Measurements from ENCODE around the gene ACOXL. TPM values are rescaled to one million over a fixed set of nuclear protein-coding genes. Genes with fewer than 3 reads are reported as not detected.
A peak's percentile ranks its signal among the peaks of the same experiment; 100 is the strongest.

The ACOXL gene
- total RNA-seq, 8 experiments from 2014 or later = 0.15 to 0.59 (median 0.20) TPM

GRCh38 chr2:110875384-110875725 is 143.0 kb downstream of the ACOXL start:
- peak in 1 of 8 experiments; percentile 9 for ATAC-seq (replicated peaks in 6 of 8)
- Histone ChIP-seq H3K27ac (no peak overlapping the region), H3K4me3 (no peak overlapping the region), H3K4me1 (replicated peaks in 1 of 2) (peaks cover 23% of the 10 kb centered on the region in 2 donors)
- in situ Hi-C loops (cut with MboI; ENCODE audit: low pct_unique_long_range_greater_than_20kb in 2 of 9, low sequenced_read_pairs in 9 of 9, unreplicated experiment in 9 of 9) = no loop called here
- 80 to 100% (median 99%) methylated on average over 1 to 5 of the region's 6 CpGs; no CpG with 5 or more reads in 6 of the 10 experiments for WGBS, 10 experiments

- in situ Hi-C loops (cut with MboI; ENCODE audit: low pct_unique_long_range_greater_than_20kb in 2 of 9, low sequenced_read_pairs in 9 of 9, unreplicated experiment in 9 of 9) = no loop called here
Measured at GRCh38 chr2:110876167-110876999, 144.0 kb downstream of the ACOXL start.

GRCh38 chr2:110877031-110877827 is 144.9 kb downstream of the ACOXL start:
- peaks cover 23% of the 10 kb centered on the region in 2 donors for H3K4me1 ChIP-seq (replicated peaks in 1 of 2)
- WGBS, 10 experiments = 16 to 89% (median 67%) methylated on average over 2 to 13 of the region's 18 CpGs; no CpG with 5 or more reads in 3 of the 10 experiments
- H3K4me3 ChIP-seq = no peak overlapping the region
- no peak for ATAC-seq (replicated peaks in 6 of 8)
- H3K27ac ChIP-seq = no peak overlapping the region
- in situ Hi-C loops (cut with MboI; ENCODE audit: low pct_unique_long_range_greater_than_20kb in 2 of 9, low sequenced_read_pairs in 9 of 9, unreplicated experiment in 9 of 9) = no loop called here

More at GRCh38 chr2:110876167-110876999, 144.0 kb downstream of the ACOXL start:
- no peak overlapping the region for H3K4me3 ChIP-seq
- WGBS, 10 experiments = 44 to 100% (median 85%) methylated on average over 1 to 8 of the region's 18 CpGs; no CpG with 5 or more reads in 3 of the 10 experiments
- peak in 1 of 8 experiments; percentile 17 for ATAC-seq (replicated peaks in 6 of 8)
- peaks cover 23% of the 10 kb centered on the region in 2 donors for H3K4me1 ChIP-seq (replicated peaks in 1 of 2)
- no peak overlapping the region for H3K27ac ChIP-seq

GRCh38 chr2:110878150-110878549 is 145.8 kb downstream of the ACOXL start:
- no peak overlapping the region for H3K27ac ChIP-seq
- 9 to 100% (median 89%) methylated on average over 2 to 3 of the region's 3 CpGs for WGBS, 10 experiments
- no peak for ATAC-seq (replicated peaks in 6 of 8)
- H3K4me1 ChIP-seq (replicated peaks in 1 of 2) = peaks cover 23% of the 10 kb centered on the region in 2 donors
- in situ Hi-C loops (cut with MboI; ENCODE audit: low pct_unique_long_range_greater_than_20kb in 2 of 9, low sequenced_read_pairs in 9 of 9, unreplicated experiment in 9 of 9) = no loop called here
- H3K4me3 ChIP-seq = no peak overlapping the region

GRCh38 chr2:110881908-110882307 is 149.5 kb downstream of the ACOXL start:
- H3K4me3 ChIP-seq = no peak overlapping the region
- WGBS, 10 experiments = 60 to 100% (median 95%) methylated on average over 1 to 6 of the region's 6 CpGs
- H3K4me1 ChIP-seq (replicated peaks in 1 of 2) = no peaks in the 10 kb centered on the region
- ATAC-seq (replicated peaks in 6 of 8) = no peak
- in situ Hi-C loops (cut with MboI; ENCODE audit: low pct_unique_long_range_greater_than_20kb in 2 of 9, low sequenced_read_pairs in 9 of 9, unreplicated experiment in 9 of 9) = no loop called here
- H3K27ac ChIP-seq = no peak overlapping the region

- no peak for ATAC-seq (replicated peaks in 6 of 8)
- no peaks in the 10 kb centered on the region for H3K4me1 ChIP-seq (replicated peaks in 1 of 2)
- in situ Hi-C loops (cut with MboI; ENCODE audit: low pct_unique_long_range_greater_than_20kb in 2 of 9, low sequenced_read_pairs in 9 of 9, unreplicated experiment in 9 of 9) = no loop called here
- no peak overlapping the region for H3K4me3 ChIP-seq
- no peak overlapping the region for H3K27ac ChIP-seq
- 14 to 100% (median 69%) methylated on average over 1 of the region's 1 CpG; no CpG with 5 or more reads in 4 of the 10 experiments for WGBS, 10 experiments
Measured at GRCh38 chr2:110883406-110883805, 151.0 kb downstream of the ACOXL start.

GRCh38 chr2:110885256-110885655 is 152.9 kb downstream of the ACOXL start:
- 8 to 96% (median 80%) methylated on average over 3 to 4 of the region's 4 CpGs for WGBS, 10 experiments
- ATAC-seq (replicated peaks in 6 of 8) = no peak
- in situ Hi-C loops (cut with MboI; ENCODE audit: low pct_unique_long_range_greater_than_20kb in 2 of 9, low sequenced_read_pairs in 9 of 9, unreplicated experiment in 9 of 9) = no loop called here

GRCh38 chr2:110886826-110887573 is 154.6 kb downstream of the ACOXL start:
- 40 to 98% (median 85%) methylated on average over 1 to 8 of the region's 11 CpGs for WGBS, 10 experiments
- ATAC-seq (replicated peaks in 6 of 8) = no peak
- in situ Hi-C loops (cut with MboI; ENCODE audit: low pct_unique_long_range_greater_than_20kb in 2 of 9, low sequenced_read_pairs in 9 of 9, unreplicated experiment in 9 of 9) = no loop called here
- Histone ChIP-seq H3K27ac (no peak overlapping the region), H3K4me1 (replicated peaks in 1 of 2) (no peaks in the 10 kb centered on the region), H3K4me3 (no peak overlapping the region)

More at GRCh38 chr2:110885256-110885655, 152.9 kb downstream of the ACOXL start:
- Histone ChIP-seq H3K4me3 (no peak overlapping the region), H3K4me1 (replicated peaks in 1 of 2) (no peaks in the 10 kb centered on the region), H3K27ac (no peak overlapping the region)

- Histone ChIP-seq H3K4me3 (no peak overlapping the region), H3K27ac (no peak overlapping the region), H3K4me1 (replicated peaks in 1 of 2) (no peaks in the 10 kb centered on the region)
- ATAC-seq (replicated peaks in 6 of 8) = no peak
- in situ Hi-C loops (cut with MboI; ENCODE audit: low pct_unique_long_range_greater_than_20kb in 2 of 9, low sequenced_read_pairs in 9 of 9, unreplicated experiment in 9 of 9) = no loop called here
- 0 to 100% (median 60%) methylated on average over 1 to 2 of the region's 2 CpGs for WGBS, 10 experiments
Measured at GRCh38 chr2:110888411-110888810, 156.0 kb downstream of the ACOXL start.

GRCh38 chr2:110891626-110892025 is 159.3 kb downstream of the ACOXL start:
- ATAC-seq (replicated peaks in 6 of 8) = no peak
- 0% methylated on average over 1 of the region's 1 CpG; no CpG with 5 or more reads in 9 of the 10 experiments for WGBS, 10 experiments
- Histone ChIP-seq H3K4me3 (no peak overlapping the region), H3K27ac (no peak overlapping the region), H3K4me1 (replicated peaks in 1 of 2) (no peaks in the 10 kb centered on the region)
- in situ Hi-C loops (cut with MboI; ENCODE audit: low pct_unique_long_range_greater_than_20kb in 2 of 9, low sequenced_read_pairs in 9 of 9, unreplicated experiment in 9 of 9) = no loop called here

GRCh38 chr2:110896226-110896625 is 163.9 kb downstream of the ACOXL start:
- H3K27ac ChIP-seq = no peak overlapping the region
- WGBS, 10 experiments = 4 to 98% (median 52%) methylated on average over 2 to 3 of the region's 3 CpGs
- peaks cover 0 to 9% of the 10 kb centered on the region in 2 donors for H3K4me1 ChIP-seq (replicated peaks in 1 of 2)
- no peak overlapping the region for H3K4me3 ChIP-seq
- no peak for ATAC-seq (replicated peaks in 6 of 8)
- in situ Hi-C loops (cut with MboI; ENCODE audit: low pct_unique_long_range_greater_than_20kb in 2 of 9, low sequenced_read_pairs in 9 of 9, unreplicated experiment in 9 of 9) = no loop called here

- in situ Hi-C loops (cut with MboI; ENCODE audit: low pct_unique_long_range_greater_than_20kb in 2 of 9, low sequenced_read_pairs in 9 of 9, unreplicated experiment in 9 of 9) = no loop called here
- H3K27ac ChIP-seq = no peak overlapping the region
- no peak overlapping the region for H3K4me3 ChIP-seq
- 0 to 100% (median 57%) methylated on average over 1 to 2 of the region's 2 CpGs; no CpG with 5 or more reads in 1 of the 10 experiments for WGBS, 10 experiments
- no peak for ATAC-seq (replicated peaks in 6 of 8)
- H3K4me1 ChIP-seq (replicated peaks in 1 of 2) = peaks cover 3 to 9% of the 10 kb centered on the region in 2 donors
Measured at GRCh38 chr2:110897966-110898365, 165.6 kb downstream of the ACOXL start.

GRCh38 chr2:110900191-110900590 is 167.8 kb downstream of the ACOXL start:
- in situ Hi-C loops (cut with MboI; ENCODE audit: low pct_unique_long_range_greater_than_20kb in 2 of 9, low sequenced_read_pairs in 9 of 9, unreplicated experiment in 9 of 9) = no loop called here
- WGBS, 10 experiments = 29 to 100% (median 56%) methylated on average over 1 to 2 of the region's 2 CpGs; no CpG with 5 or more reads in 5 of the 10 experiments
- Histone ChIP-seq H3K4me3 (no peak overlapping the region), H3K4me1 (replicated peaks in 1 of 2) (peaks cover 9 to 11% of the 10 kb centered on the region in 2 donors), H3K27ac (no peak overlapping the region)
- ATAC-seq (replicated peaks in 6 of 8) = no peak
